ENCODE measurements around the gene ZBED6. TPM values are rescaled to one million over a fixed set of nuclear protein-coding genes. Genes with fewer than 3 reads are reported as not detected.

ZBED6 gene
- total and polyA plus RNA-seq, 9 of the 15 experiments (the other 6 are each of a cell fraction or from before 2014, with no cell fraction given): 0.21 to 16.6 (median 5.0) TPM

- no peak for TF ChIP-seq ZBTB49 (CRISPR knock-in tag; IDR thresholded peaks at IDR 0.05; ENCODE audit: borderline replicate concordance)
These were observed 17.3 kb upstream of the ZBED6 start (continued) for GRCh38 chr1:203778146-203778545.

- Histone ChIP-seq H4K20me1 (replicated peaks; ENCODE audit: control insufficient read depth, insufficient read depth, low read length) (no peaks in the 10 kb centered on the region), H3K27me3 (ENCODE audit: control insufficient read depth in 2 of 2, insufficient read depth in 2 of 2, low read length in 2 of 2) (peaks cover 5 to 8% of the 10 kb centered on the region in 2 experiments; a peak in 3 of 5 replicates), H3K36me3 (ENCODE audit: control insufficient read depth, insufficient read depth, low read length) (no peaks in the 10 kb centered on the region), H3K9me3 (replicated peaks; ENCODE audit: control insufficient read depth, insufficient read depth, low read depth, low read length) (no peaks in the 10 kb centered on the region), H3K4me3 (no peak overlapping the region), H3K4me1 (replicated peaks in 1 of 2; ENCODE audit: control insufficient read depth in 2 of 2, insufficient read depth in 2 of 2, low read length in 2 of 2) (no peaks in the 10 kb centered on the region; a peak in 2 of 5 replicates), H3K79me2 (ENCODE audit: control insufficient read depth, insufficient read depth, low read length) (no peaks in the 10 kb centered on the region), H2AFZ (ENCODE audit: low read depth, low read length) (peak overlapping the region; percentile 66; the same call in 1 of the 2 replicates), H3K27ac (ENCODE audit: extremely low read depth, low read depth, low read length) (no peak overlapping the region), H3K4me2 (ENCODE audit: insufficient read depth, low read length) (no peak overlapping the region), H3K9me1 (ENCODE audit: control insufficient read depth, insufficient read depth, low read length) (no peaks in the 10 kb centered on the region), H3K9ac (ENCODE audit: insufficient read depth in 1 of 2, low read depth in 2 of 2, low read length in 2 of 2) (no peak overlapping the region)
- ChIA-PET POLR2A (no interaction called here), CTCF (ENCODE audit: low intra/inter-chr PET ratio) (no interaction called here)
- in situ Hi-C loops (cut with MboI) (no loop called here), intact Hi-C loops (cut with micrococcal nuclease) (loop anchor here (5.0 to 10.0 kb wide), 2 partner anchors 66 to 154 kb away; partner anchors contain the start of gene ATP2B4)
- no peak for ATAC-seq
- BruUV-seq (replicated peaks): no TSS peak
- no peak for DNase-seq (ENCODE audit: extremely low read depth in 1 of 4, low spot score in 3 of 4)
- no peak for FAIRE-seq
- WGBS (ENCODE audit: insufficient coverage, low coverage, missing lambda C conversion rate): 46% methylated on average over 4 of the region's 4 CpGs
- TF ChIP-seq MAFK (IDR thresholded peaks at IDR 0.05; ENCODE audit: low read length) (no peak), THAP7 (CRISPR knock-in tag; IDR thresholded peaks at IDR 0.05) (no peak), ZNF586 (CRISPR knock-in tag; conservative IDR thresholded peaks at IDR 0.05) (no peak), FOXJ2 (tag; IDR thresholded peaks at IDR 0.05) (no peak), CEBPZ (IDR thresholded peaks at IDR 0.05; ENCODE audit: borderline replicate concordance, low read depth, low read length) (no peak), TFE3 (CRISPR knock-in tag; IDR thresholded peaks at IDR 0.05) (no peak), TRIM28 (IDR thresholded peaks at IDR 0.05) (no peak), ZBTB1 (CRISPR knock-in tag; IDR thresholded peaks at IDR 0.05; ENCODE audit: borderline replicate concordance, low read depth) (no peak), CBX2 (IDR thresholded peaks at IDR 0.05; ENCODE audit: insufficient read depth, low read length, poor library complexity, severe bottlenecking) (no peak), SMC3 (conservative IDR thresholded peaks at IDR 0.05; ENCODE audit: insufficient read depth, low read depth, low read length) (no peak), PTRF (tag; IDR thresholded peaks at IDR 0.05) (peak; percentile 82; the same call in 1 of the 2 replicates), PYGO2 (tag; IDR thresholded peaks at IDR 0.05) (0 out of 2 replicates have a peak, but pooled peaks have one; percentile 66)
These were observed 16.6 kb upstream of the ZBED6 start for GRCh38 chr1:203778789-203779188.

Measured in K562 (cell line).